ENCODE data around the gene HIVEP3. TPM values are rescaled to one million over a fixed set of nuclear protein-coding genes. Genes with fewer than 3 reads are reported as not detected.

HIVEP3 gene
- total and polyA plus RNA-seq, 2 of the 13 experiments (the other 11 are each of a cell fraction or from before 2014, with no cell fraction given), result 0.05 TPM; not detected in 1

DNA sequence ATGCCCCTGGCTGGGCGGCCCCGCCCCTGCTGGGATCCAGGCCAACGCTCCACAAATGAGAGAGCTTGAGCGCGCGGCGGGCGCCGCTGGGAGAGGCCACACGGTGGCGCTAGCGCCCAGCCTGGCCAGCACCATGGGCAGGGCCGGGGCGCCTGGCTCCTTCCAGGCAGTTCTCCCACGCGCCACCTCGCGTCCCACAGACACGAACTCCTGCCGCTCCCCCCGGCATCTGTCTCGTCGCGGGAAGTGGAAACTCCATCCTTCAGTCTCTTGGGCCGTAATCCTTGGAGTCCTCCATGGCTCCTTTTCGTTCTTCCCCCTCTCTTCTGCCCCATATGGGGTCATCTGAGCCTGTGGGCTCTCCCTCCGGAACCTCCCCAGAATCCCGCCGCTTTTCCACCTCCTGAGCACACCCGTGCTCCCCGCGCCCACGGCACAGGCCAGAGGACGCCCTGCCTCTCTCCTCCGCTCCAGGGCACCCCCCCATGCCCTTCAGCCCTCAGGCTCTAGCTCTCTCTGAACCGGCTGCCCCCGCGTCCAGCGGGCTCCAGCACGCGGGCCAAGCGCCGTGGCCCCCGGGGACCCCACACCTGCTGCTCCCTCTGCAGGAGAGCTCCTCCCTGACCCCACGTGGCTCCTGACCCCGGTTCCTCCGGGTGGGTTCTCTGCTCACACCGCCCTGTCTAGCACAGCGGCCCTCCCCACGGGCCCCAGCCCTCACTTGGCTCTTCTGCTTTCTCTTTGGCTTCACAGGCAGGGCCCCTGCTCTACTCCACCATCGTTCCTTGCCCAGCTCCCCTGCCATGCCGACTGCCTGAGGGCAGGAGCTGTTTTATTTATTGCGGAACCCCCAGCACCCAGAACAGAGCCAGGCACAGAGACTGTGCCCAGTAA, 402.3 kb downstream of the HIVEP3 start (continued):
- TF ChIP-seq, protein P1, sequence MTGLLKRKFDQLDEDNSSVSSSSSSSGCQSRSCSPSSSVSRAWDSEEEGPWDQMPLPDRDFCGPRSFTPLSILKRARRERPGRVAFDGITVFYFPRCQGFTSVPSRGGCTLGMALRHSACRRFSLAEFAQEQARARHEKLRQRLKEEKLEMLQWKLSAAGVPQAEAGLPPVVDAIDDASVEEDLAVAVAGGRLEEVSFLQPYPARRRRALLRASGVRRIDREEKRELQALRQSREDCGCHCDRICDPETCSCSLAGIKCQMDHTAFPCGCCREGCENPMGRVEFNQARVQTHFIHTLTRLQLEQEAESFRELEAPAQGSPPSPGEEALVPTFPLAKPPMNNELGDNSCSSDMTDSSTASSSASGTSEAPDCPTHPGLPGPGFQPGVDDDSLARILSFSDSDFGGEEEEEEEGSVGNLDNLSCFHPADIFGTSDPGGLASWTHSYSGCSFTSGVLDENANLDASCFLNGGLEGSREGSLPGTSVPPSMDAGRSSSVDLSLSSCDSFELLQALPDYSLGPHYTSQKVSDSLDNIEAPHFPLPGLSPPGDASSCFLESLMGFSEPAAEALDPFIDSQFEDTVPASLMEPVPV (CRISPR knock-in tag; IDR thresholded peaks at IDR 0.05), result no peak
- TF ChIP-seq ZNF367 (CRISPR knock-in tag; IDR thresholded peaks at IDR 0.05; ENCODE audit: borderline replicate concordance) (no peak), ZNF274 (CRISPR knock-in tag; IDR thresholded peaks at IDR 0.05) (no peak), ZNF354B (CRISPR knock-in tag; IDR thresholded peaks at IDR 0.05) (no peak), BCL6 (CRISPR knock-in tag; IDR thresholded peaks at IDR 0.05) (no peak), FOXA1 (IDR thresholded peaks at IDR 0.05) (no peak), FOXA1 (CRISPR knock-in tag; IDR thresholded peaks at IDR 0.05) (no peak), NFE2L1 (CRISPR knock-in tag; IDR thresholded peaks at IDR 0.05; ENCODE audit: borderline replicate concordance) (no peak), ZNF34 (CRISPR knock-in tag; IDR thresholded peaks at IDR 0.05; ENCODE audit: borderline replicate concordance) (no peak), KDM4B (CRISPR knock-in tag; IDR thresholded peaks at IDR 0.05) (no peak), NCOA2 (CRISPR knock-in tag; IDR thresholded peaks at IDR 0.05) (no peak), MEIS2 (CRISPR knock-in tag; IDR thresholded peaks at IDR 0.05) (peak; percentile 48; the same call in 1 of the 2 replicates), KLF12 (CRISPR knock-in tag; IDR thresholded peaks at IDR 0.05; ENCODE audit: borderline replicate concordance) (peak; percentile 45; the same call in 1 of the 2 replicates), TCF12 (IDR thresholded peaks at IDR 0.05) (no peak), TCF12 (CRISPR knock-in tag; IDR thresholded peaks at IDR 0.05) (no peak), KDM3A (CRISPR knock-in tag; IDR thresholded peaks at IDR 0.05; ENCODE audit: low read depth) (no peak), ZSCAN22 (CRISPR knock-in tag; IDR thresholded peaks at IDR 0.05) (no peak), ZNF510 (CRISPR knock-in tag; IDR thresholded peaks at IDR 0.05; ENCODE audit: low read depth) (no peak), ZNF790 (CRISPR knock-in tag; IDR thresholded peaks at IDR 0.05; ENCODE audit: borderline replicate concordance) (no peak)
- TF ChIP-seq, protein P2, sequence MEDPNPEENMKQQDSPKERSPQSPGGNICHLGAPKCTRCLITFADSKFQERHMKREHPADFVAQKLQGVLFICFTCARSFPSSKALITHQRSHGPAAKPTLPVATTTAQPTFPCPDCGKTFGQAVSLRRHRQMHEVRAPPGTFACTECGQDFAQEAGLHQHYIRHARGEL (CRISPR knock-in tag; IDR thresholded peaks at IDR 0.05), result no peak
- TF ChIP-seq, protein P3, sequence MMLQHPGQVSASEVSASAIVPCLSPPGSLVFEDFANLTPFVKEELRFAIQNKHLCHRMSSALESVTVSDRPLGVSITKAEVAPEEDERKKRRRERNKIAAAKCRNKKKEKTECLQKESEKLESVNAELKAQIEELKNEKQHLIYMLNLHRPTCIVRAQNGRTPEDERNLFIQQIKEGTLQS (CRISPR knock-in tag; IDR thresholded peaks at IDR 0.05), result no peak
- TF ChIP-seq, protein P4, sequence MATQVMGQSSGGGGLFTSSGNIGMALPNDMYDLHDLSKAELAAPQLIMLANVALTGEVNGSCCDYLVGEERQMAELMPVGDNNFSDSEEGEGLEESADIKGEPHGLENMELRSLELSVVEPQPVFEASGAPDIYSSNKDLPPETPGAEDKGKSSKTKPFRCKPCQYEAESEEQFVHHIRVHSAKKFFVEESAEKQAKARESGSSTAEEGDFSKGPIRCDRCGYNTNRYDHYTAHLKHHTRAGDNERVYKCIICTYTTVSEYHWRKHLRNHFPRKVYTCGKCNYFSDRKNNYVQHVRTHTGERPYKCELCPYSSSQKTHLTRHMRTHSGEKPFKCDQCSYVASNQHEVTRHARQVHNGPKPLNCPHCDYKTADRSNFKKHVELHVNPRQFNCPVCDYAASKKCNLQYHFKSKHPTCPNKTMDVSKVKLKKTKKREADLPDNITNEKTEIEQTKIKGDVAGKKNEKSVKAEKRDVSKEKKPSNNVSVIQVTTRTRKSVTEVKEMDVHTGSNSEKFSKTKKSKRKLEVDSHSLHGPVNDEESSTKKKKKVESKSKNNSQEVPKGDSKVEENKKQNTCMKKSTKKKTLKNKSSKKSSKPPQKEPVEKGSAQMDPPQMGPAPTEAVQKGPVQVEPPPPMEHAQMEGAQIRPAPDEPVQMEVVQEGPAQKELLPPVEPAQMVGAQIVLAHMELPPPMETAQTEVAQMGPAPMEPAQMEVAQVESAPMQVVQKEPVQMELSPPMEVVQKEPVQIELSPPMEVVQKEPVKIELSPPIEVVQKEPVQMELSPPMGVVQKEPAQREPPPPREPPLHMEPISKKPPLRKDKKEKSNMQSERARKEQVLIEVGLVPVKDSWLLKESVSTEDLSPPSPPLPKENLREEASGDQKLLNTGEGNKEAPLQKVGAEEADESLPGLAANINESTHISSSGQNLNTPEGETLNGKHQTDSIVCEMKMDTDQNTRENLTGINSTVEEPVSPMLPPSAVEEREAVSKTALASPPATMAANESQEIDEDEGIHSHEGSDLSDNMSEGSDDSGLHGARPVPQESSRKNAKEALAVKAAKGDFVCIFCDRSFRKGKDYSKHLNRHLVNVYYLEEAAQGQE (IDR thresholded peaks at IDR 0.05; ENCODE audit: borderline replicate concordance in 1 of 2, low read depth in 1 of 2, low read length in 2 of 2), result peak; percentile 34 to 84
- TF ChIP-seq, protein P5, sequence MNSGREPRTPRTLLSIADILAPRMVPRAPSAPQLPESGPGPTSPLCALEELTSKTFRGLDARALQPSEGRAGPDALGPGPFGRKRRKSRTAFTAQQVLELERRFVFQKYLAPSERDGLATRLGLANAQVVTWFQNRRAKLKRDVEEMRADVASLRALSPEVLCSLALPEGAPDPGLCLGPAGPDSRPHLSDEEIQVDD (CRISPR knock-in tag; IDR thresholded peaks at IDR 0.05; ENCODE audit: borderline replicate concordance), result no peak

Measured in HepG2 (cell line).